Renal cortical epithelial cell (primary cell): Measurements from ENCODE around the gene FARP1. TPM values are rescaled to one million over a fixed set of nuclear protein-coding genes. Genes with fewer than 3 reads are reported as not detected.

ENCODE experiments used
- DNase-seq: peaks from one replicate; pipeline ENCODE4 v3.0.0-alpha.2; 2011; ENCODE audit warnings: low read depth
- total RNA-seq: library from RNA; depleted of rRNA; stranded (reverse); fragments of >200 nt; gene quantifications from 2 replicates; pipeline ENCODE4 v1.2.3, GENCODE V29; 2014

FARP1 gene
- total RNA-seq, 1 donor from 2014 or later = 261 TPM

DNA sequence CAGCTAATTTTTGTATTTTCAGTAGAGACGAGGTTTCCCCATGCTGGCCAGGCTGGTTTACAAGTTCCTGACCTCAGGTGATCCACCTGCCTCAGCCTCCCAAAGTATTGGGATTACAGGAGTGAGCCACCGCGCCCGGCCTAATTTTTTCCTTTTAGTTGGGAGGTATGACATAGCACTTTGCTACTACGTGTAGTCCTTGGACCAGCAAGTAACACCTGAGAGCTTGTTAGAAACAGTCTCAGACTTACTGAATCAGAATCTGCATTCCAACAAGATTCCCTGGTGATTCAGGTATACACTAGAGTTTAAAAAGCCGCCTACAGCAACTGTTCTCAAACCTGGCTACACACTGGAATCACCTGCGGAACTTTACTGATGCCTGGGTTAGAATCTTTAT is 1.8 kb upstream of the FARP1 start:
- DNase-seq = no peak

- DNase-seq = peak; percentile 27
These were observed 1.1 kb upstream of the FARP1 start for GRCh38 chr13:98141509-98142379.

- no peak for DNase-seq
These were observed 261 bp downstream of the FARP1 start for GRCh38 chr13:98143157-98143553.

DNA sequence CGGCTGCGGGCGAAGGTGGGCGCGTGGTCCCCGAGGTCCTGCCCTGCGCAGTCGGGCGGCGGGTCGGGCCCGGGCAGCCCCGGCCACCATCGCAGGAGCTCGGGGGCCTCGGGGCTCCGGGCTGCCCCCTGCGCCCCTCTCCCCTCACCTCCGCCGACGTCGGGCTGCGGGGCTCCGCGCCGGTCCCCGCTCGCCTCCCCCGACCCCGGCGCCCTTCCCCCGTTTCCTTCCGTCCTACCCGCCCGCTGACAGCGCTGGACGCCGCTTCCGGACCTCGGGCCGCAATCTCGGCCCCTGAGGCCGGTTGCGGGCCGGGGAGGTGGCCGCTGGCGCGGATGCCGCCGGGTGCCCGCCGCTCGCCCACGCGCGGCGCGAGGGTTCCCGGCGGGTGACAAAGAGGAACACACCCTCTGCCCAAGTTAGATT is 720 bp downstream of the FARP1 start:
- no peak for DNase-seq

GRCh38 chr13:98144027-98144741 is 1.3 kb downstream of the FARP1 start:
- DNase-seq = no peak

DNA sequence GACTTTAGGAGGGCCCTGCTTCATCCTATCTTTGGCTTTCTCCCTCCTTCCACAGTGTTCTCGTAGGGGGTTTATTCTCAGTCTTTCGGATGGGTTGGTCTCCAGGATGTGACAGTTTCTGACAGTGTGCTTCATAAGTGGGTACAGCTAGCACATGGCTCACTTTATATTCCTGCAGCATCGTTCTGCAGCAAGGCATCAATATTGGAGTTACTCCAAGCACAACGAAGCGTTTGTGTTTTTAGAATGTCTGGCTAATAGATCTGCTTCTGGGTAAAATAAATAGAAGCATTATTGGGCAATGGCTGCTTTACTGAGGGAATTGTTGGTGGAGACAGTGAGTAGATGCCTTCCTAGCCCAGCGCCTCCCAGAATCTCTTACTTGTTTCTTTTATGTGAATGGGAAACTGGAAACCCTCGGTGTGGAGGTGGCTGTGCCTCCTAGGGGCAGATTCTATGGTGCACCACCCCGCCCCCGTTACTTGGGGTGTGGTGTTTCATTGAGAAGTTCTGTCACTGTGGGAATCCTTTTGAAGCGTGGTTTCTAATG is 2.0 kb downstream of the FARP1 start:
- DNase-seq = peak; percentile 66

DNA sequence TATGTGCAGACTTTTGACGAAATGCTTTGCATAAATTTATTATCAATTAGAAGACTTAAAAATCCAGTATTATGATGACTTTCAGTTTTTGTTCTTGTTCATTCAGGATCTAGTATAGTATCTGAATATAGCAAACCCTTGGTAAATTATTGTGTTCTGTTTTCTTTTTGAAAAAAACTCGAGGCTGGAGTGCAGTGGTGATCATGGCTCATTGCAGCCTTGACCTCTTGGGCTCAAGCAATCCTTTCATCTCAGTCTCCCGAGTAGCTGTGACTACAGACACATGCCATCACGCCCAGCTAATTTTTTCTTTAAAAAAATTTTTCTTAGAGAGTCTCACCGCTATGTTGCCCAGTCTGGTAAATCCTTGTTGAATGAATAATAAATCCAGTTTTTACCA is 4.6 kb downstream of the FARP1 start:
- DNase-seq = peak; percentile 59

DNA sequence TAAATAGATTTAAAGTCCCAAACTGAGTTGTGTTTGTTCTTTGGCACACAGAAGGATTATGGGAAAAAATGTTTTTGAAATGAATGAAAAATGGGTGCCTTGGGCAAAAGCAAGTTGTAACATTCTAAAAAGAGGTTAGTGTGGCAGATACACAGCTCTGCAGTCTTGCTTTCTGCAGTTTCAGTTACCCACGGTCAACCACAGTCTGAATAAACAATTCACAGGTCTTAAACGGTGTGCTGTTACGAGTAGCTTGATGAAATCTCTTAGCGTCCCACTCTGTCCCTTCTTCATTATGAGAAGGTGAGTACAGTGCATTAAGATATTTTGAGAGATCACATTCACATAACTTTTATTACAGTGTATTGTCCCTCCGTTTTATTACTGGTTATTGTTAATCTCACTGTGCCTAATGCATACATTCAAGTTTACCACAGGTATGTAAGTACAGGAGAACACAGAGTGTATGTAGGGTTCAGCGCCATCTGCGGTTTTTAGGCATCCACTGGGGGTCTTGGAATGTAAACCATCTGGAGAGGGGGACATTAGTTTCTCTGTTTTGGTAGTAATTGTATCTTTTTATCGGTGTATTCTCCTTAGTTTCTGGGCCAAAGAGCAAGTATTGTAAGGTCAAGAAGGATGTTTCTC is 8.1 kb downstream of the FARP1 start:
- no peak for DNase-seq

- peak; percentile 68 for DNase-seq
These were observed 12.7 kb downstream of the FARP1 start for GRCh38 chr13:98155475-98156109.

GRCh38 chr13:98156259-98156658 is 13.4 kb downstream of the FARP1 start:
- no peak for DNase-seq

DNA sequence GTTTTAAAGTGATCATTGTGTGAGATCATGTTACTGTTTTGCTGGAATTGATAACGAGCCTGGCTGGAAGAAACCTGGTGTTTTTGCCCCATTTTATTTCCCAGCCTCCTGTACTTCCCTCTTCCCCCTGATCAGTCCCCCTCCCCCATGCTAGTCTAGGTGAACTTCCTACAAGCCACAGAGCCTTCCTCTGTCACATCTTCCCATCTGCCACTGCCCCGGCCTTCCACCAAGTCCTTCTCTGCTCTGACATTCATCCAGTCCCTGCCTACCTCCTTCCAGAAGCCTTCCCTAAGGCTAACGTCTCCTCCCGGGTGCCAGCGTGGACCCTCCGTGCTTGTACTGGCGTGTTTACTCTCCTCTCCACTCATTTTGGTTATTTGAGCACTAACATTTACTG is 14.3 kb downstream of the FARP1 start:
- DNase-seq = no peak

DNA sequence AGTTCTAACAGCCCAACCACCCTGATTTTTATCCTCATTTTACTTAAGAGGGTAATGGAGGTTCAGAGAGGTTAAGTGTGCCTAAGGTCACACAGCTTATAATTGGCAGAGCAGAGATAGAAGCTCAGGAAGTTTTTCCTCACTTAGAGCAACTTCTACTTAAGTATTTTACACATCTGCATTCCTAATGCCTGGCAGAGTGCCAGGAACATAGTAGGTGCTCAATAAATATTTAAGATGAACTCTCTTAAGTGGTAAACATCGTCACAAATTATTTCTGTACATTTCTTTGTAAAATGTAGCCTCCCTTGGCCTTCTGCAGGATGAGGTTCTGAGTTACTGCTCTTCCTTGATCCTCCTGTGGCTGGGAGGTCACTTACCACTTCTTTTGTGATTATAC is 14.7 kb downstream of the FARP1 start:
- DNase-seq = no peak

GRCh38 chr13:98158172-98158899 is 15.4 kb downstream of the FARP1 start:
- no peak for DNase-seq

DNA sequence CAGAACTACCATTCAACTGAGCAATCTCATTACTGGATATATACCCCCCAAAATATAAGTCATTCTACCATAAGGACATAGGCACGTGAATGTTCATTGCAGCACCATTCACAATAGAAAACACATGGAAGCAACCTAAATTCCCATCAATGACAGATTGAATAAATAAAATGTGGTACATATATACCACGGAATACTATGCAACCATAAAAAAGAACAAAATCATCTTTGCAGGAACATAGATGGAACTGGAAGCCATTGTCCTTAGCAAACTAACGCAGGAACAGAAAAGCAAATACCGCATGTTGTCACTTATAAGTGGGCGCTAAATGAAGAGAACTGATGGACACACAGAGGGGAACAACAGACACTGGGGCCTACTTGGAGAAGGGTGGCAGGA is 20.0 kb downstream of the FARP1 start:
- DNase-seq = no peak

GRCh38 chr13:98169331-98169730 is 26.4 kb downstream of the FARP1 start:
- DNase-seq = no peak

DNA sequence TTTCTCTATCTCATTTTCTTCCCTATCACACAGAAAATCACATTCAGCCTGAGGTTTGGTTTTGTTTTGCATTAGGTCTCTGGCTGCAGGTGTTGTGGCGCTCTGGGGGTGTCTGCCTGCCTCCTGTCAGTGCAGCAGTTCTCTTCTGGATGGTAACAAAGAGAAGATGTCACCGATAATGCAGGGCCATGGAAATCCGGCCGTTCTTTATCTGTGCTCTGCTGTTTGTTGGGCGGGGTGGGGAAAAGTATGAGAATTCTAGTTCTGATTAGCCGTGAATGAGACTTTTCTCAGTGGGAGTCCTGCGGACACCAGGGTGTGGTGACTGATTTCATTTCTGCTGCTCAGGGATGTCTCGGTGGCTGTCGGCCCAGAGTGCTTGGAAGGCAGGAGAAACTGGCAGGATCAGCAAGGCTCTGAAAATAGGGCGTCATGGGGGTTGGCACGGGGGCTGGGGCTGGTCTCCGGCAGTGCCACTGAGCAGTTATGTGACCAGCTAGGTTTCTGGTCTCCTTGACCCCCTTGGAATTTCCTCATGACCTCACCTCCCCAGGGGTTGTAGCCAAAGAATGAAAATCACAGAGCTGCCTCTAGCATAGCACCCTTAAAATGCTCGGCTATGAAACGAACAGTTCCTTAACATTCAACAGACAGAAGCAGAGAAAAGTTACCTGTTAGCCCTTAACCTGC is 29.2 kb downstream of the FARP1 start:
- DNase-seq = peak; percentile 84

GRCh38 chr13:98172590-98173422 is 29.9 kb downstream of the FARP1 start:
- no peak for DNase-seq

- DNase-seq = peak; percentile 100
These were observed 30.7 kb downstream of the FARP1 start for GRCh38 chr13:98173431-98174152.

- DNase-seq = no peak
These were observed 31.4 kb downstream of the FARP1 start for GRCh38 chr13:98174307-98174706.
